ENCODE data around the gene FGF12.

FGF12 gene

DNA sequence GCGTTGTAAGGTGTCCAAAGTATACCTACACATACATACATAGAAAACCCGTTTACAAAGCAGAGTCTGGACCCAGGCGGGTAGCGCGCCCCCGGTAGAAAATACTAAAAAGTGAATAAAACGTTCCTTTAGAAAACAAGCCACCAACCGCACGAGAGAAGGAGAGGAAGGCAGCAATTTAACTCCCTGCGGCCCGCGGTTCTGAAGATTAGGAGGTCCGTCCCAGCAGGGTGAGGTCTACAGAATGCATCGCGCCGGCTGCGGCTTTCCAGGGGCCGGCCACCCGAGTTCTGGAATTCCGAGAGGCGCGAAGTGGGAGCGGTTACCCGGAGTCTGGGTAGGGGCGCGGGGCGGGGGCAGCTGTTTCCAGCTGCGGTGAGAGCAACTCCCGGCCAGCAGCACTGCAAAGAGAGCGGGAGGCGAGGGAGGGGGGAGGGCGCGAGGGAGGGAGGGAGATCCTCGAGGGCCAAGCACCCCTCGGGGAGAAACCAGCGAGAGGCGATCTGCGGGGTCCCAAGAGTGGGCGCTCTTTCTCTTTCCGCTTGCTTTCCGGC lies 318.6 kb downstream of the FGF12 start:
- no peak for DNase-seq

DNA sequence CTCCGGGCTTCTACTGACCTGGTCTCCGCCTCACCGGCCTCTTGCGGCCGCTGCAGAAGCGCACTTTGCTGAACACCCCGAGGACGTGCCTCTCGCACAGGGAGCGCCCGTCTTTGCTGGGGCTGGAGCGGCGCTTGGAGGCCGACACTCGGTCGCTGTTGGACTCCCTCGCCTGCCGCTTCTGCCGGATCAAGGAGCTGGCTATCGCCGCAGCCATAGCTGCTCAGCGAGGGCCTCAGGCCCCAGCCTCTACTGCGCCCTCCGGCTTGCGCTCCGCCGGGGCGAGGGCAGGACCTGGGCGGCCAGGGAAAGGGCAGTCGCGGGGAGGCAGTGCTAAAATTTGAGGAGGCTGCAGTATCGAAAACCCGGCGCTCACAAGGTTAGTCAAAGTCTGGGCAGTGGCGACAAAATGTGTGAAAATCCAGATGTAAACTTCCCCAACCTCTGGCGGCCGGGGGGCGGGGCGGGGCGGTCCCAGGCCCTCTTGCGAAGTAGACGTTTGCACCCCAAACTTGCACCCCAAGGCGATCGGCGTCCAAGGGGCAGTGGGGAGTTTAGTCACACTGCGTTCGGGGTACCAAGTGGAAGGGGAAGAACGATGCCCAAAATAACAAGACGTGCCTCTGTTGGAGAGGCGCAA lies 319.2 kb downstream of the FGF12 start:
- no peak for DNase-seq

DNA sequence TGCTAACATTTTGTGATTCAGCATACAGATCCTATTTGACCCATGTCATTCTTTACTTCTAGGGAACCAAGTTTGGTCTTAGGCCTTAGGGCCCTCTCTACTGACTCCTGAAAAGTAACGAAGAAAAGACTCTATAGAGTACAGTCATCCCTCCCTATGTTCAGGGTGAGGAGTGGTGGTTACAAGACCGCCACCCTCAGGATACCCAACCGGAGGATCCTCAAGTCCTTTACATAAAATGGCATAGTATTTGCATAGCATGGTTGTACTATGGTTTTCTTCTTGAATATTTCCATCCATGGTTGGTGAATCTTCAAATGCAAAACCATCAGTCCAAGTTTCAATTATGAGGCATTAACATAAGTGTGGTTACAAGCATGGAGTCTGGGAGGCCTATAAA lies 327.6 kb downstream of the FGF12 start:
- DNase-seq = no peak

DNA sequence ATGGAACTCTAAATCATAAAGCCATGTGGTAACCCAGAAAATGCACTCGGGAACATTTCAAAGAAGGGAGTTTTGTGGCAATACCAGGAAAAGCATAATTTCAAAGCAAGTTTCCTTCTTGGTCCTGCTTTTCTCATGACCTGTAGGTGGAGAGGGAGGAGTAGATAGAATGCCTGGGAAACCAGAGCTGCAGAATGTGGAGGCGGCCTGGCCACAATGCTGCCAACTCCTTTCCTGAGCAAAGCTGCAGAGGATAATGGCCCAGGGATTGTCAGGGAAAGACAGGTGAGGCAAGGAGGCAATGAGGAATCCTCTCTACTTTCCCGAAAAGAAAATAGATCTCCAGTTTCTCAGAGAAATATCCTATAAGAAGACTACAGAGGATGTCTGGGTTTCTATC lies 330.3 kb downstream of the FGF12 start:
- DNase-seq = no peak

DNA sequence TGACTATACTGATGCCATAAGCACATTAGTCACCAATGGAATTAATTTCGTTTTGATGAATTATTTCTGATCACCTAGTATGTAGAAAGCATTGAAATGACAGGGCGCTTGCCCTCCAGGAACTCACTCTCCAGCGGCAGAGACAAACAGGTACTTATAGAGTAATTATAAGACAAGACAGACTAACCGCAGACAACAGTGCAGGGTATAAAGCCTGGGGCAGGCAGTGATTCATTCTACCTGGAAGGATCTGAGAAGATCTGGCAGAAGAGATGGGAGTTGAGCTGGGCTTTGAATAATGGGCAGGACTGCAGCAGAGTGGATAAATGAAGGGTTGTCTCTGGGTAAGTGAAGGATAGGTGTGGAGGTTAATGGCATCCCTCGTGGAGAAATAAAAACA lies 331.8 kb downstream of the FGF12 start:
- DNase-seq = no peak

DNA sequence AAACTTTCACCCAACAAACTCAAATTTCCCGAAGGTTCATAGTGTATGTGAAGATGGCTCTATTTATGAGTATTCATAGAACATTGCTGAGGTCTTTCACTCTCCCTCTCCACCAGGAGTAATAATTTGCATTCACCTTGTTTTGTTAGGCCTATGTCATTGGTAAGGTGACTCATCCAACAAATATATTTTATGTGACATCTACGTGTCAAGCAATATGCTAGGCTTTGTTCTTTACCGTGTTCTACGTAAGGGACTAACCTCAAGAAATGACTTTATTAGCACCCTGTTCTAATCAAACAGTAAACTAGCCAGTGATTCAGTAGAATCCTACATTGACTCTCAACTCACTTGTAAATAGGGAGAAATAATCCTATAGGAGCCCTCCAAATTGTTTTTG lies 334.4 kb downstream of the FGF12 start:
- no peak for DNase-seq

DNA sequence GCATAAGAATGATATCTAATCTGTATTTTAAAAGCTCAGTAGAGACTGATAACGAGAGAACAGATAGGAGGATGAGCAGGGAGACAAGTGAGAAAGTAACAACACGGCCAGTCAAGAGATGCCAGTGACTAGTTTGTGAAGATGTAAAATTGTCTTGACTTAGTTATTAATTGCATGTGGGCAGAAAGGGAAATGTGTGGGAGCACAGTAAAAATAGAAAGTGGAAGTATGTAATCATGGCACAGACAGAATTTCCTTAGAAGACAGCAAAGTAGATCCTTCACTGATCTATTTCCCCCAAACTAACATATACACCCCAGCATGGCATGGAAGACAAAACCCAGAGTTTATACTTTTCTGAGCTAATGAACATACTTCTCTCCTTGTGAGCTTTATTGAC lies 344.5 kb downstream of the FGF12 start:
- DNase-seq = no peak

DNA sequence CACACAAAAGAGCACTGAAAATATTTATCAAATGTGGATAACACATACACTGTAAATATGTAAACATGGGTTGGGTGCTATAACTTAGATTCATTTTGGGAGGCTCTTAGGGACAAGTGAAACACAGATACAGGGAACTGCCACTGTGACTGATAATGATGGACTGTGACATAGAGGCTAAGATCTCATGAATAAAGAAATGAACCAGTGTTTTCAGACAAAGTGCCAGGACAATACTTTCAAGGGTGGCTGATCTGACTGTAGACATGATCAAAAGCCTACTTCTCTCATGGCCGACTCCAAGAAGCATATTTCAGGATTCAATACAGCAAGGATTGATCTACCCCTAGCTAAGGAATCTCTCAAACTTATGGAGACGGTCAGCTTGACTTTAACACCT lies 353.8 kb downstream of the FGF12 start:
- no peak for DNase-seq

DNA sequence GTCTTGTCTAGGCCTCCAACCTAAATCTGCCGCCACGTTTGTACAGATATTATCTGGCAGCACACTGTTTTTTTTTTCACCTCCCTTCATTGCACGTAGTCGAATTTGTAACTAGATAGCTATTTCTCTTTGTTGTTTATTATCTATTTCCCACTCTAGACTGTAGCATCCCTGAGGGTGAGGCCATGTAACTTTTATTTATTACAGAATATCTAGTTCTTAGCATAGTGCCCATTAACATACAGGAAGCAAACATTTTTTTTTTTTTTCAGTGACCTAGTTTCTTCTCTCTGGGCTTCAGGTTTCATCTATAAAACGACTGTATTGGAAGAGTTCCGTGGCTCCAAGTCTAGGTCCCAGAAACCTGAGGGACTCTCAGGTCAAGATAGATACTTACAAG lies 354.3 kb downstream of the FGF12 start:
- DNase-seq = no peak

DNA sequence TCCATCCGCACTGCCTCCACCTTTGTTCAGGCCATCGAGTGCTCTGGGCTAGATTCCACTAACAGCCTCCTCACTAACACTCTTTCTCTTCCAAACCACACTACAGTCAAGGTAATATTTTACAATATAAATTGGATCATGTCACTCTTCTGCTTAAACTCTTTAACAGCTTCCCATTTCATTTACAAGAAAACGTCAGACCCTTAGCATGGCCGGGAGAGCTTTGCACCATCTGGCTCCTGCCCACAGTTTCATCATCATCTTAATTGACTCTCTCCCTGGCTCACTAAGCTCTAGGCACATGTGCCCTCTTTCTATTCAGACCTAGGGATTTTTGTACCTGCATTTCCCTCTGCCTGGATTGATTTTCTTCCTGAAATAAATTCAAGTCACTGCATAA lies 354.7 kb downstream of the FGF12 start:
- DNase-seq = no peak

DNA sequence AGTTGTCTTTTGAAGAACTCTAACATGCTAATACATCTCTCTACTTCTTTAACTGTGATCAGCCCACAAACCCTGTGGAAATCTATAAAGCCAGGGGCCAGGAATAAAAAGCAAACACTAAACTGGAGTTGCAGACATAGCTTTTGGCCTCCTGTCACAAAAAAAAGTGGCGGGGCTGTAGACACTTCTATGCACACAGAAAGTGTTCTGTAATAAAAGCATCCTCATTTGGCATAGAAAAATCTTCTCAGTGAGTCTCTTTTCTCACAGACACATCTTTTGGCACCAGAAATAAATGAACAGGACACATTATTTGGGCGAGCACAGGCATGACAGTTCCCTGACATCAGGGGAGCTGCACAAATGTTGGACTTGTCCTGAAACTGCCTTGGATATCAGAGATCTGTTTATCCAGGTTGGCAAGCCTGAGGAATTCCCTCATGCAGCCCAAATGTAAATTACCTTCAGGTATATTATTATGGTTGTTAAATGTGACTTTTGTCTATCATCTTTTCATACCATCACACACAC lies 355.4 kb downstream of the FGF12 start:
- no peak for DNase-seq

DNA sequence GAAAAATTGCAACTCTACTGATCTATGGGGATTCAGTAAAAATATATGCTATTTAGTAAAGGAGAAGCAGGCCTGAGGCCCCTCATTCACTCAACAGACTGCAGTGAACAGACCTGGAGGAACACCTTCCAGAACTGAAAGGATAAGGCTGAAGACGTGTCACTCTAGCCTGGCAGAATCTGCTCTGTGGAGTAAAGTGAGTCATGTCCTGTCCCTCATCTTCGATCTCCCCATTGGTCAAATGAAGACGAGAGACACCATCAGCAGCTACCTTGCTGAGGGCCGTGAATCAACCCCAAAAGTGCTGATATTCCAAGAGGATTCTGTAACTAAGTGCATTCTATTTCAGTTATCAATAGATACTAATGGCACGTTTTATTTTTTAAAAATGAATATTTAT lies 359.7 kb downstream of the FGF12 start:
- DNase-seq = no peak

DNA sequence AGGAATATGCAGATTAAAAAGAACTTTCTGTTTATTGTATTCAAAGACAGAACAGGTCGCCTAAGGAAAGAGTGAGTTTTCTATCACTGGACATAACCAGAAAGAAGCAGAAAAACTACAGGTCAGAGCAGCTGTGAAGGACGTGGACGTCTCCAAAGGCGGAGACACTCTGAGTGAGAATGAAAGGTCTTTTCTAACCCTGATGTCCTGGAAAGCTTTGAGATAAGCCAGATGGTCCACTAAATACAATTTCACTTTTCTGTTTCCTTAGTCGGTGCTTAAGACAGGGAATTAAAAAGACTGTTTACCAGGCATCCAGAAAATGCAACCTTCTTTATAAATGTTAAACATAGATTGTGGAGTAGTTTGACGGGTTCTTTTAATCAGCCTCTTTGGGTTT lies 360.4 kb downstream of the FGF12 start:
- no peak for DNase-seq

DNA sequence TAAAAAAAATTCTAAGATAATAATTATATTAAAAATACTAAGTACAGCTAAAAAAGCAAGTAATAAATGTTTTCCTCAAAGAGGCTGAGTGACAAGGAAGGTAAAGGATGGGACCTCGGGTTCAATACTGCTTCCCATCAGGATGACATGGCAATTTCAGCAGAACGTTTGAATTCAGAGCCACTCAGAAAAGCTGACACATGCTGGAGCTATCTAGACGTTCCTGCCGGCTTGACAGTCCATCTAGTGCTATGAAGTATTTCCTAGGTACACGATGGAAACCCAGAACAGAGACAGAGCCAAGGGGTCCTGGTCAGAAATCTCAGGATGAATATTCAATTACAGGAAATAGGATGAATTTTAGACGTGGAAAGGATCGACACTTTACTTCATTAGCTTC lies 361.8 kb downstream of the FGF12 start:
- DNase-seq = no peak

DNA sequence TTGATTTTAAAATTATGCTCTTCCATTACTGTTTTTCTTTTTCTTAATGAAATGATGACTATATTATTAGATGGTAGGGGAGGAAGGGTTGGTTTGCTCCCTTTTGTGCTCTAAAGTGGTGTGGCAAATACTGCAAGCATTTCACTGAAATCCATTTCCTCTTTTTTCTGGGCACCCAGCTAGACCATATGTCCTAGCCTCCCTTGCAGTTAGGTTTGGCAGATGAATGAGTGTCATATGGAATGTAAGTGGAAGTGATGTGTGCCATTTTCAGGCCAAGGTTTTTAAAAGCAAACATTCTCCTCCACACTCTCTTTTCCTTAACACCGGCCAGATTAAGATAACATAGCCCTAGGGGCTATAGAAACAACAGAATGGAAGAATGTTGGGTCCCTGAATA lies 363.0 kb downstream of the FGF12 start:
- no peak for DNase-seq

DNA sequence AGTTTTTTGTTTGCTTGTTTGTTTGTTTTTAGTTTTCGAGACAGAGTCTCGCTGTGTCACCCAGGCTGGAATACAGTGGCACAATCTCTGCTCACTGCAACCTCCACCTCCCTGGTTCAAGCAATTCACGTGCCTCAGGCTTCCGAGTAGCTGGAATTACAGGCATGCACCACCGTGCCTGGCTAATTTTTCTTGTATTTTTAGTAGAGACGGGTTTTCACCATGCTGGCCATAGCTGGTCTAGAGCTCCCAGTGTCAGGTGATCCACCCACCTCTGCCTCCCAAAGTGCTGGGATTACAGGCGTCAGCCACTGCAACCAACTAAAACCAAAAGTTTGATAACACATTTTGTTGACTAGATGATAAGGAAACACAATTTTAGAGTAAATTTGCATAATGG lies 372.7 kb downstream of the FGF12 start:
- DNase-seq = no peak

DNA sequence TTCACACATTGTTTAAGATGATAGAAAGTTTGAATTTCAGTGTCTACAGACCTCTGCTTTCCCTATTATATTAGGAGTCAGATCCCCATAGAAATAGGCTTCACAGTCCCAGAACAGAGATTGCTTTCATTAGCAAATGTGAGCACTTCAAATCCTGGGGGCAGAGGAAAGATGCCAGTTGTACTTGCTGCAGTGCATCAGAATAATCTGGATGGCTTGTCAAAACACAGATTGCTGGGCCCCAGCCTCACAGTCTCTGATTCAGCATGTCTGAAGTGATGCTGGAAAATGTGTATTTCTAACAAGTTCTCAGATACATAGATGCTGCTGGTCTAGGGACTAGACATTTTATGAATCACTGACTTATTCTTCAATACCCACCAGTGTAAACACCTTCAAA lies 375.2 kb downstream of the FGF12 start:
- DNase-seq = no peak

DNA sequence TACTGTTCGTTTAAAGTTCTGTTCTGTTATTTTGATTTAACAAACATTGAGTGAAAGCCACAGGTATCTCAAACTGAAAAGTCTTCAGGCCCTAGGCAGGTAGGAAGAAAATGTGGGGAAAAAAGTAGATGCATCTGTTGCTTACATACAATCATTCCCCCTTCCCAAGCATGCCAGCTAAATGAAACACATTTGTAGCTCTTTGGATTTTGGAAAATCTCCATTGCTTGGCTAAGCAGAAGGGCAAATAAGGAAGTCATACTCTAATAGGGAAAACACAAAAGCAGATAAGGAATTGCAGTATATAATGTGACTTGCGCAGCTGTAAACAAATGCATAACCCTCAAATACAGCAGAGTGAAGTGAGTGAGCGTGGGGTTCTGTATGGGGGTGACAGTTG lies 375.9 kb downstream of the FGF12 start:
- no peak for DNase-seq

DNA sequence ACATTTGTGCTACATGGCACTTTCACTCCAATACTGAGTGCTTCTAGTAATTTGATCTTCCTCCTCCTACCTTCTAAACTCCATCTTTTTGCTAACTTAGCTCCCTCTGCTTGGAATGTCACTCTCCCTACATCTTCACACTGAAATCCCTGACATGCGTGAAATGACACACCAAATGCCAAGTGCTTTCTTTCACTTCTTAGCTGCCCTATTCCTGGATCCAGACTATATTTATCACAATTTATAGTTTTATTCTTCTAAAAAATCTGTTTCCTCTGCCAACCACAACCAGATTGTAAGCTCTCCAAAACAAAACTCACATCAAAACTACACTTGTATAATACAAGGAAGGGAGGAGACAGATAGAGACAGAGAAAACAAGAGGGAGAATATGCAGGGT lies 387.3 kb downstream of the FGF12 start:
- no peak for DNase-seq

DNA sequence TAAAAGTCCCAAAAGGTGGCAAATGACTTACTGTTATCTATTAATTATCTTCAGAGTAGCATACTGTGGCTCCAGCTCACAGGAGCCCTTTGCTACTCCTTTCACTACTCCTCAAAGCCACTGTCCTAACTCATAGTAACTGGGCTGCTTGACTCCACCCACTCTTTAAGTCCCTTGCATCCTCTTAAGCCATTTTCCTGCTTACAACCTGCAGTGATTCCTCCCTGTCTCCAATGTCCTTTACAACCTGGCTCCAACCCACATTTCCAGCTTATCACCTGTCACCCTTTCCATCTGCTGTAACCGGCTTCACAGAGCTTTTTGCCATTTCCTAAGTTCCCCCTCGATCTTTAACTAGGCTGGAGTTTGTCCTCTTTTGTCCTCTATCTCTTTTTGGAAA lies 388.1 kb downstream of the FGF12 start:
- no peak for DNase-seq

DNA sequence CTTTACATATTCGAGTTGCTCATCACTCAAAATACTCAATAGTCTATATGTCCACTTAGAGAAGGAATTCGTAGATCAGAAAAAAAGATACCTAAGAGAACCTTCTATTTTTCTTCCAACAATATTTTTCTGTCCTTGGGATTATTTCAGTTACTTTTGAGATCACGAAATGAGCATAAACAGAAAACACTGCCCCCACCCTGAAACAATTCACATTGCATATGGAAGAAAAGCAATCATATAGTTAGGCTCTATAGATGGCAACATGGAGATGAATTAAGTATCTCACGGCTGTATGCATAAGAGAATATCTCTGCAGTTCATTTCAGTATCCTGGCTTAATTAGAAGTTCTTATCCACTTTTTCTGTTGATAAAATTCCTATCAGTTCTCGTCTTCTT lies 391.1 kb downstream of the FGF12 start:
- no peak for DNase-seq

DNA sequence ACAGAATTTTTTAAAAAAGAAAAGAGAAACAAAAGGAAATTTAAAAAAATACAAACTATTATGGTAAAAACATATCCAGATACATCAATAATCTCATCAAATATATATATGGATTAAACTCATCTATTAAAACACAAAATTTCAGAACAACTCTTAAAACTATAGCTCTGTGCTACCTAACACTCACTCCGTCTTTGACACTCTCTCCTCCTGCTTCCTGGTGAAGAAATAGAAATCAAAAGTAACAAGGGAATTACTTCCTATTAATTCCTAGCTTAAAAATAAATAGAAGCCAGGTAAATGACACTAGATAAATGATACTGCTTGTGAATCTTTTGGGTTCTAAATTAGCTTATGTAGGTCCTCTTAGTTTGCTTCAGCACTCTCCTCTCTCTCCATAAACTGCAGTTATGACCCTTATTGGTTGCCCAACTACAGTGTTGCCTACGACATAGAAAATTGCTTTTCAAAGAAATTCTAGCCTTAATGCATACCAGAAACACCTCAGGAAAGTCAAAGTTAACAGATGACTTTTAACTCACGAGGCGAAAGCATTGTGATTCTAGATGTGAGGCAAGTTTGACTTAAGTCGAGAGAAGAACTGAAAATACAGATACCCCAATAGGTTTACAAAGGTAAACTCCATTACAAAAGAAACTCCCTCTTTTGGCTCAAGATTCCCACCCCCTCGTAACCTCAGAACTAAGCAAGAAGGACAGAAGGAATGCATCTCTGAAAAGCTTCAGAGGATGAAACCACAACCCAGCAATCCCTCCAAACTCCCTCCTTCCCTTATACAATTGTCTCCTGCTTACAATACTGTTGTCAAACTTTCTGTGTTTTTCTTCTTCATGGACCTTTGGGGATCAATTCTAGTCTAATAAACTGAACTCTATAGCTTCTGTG lies 394.7 kb downstream of the FGF12 start:
- no peak for DNase-seq

DNA sequence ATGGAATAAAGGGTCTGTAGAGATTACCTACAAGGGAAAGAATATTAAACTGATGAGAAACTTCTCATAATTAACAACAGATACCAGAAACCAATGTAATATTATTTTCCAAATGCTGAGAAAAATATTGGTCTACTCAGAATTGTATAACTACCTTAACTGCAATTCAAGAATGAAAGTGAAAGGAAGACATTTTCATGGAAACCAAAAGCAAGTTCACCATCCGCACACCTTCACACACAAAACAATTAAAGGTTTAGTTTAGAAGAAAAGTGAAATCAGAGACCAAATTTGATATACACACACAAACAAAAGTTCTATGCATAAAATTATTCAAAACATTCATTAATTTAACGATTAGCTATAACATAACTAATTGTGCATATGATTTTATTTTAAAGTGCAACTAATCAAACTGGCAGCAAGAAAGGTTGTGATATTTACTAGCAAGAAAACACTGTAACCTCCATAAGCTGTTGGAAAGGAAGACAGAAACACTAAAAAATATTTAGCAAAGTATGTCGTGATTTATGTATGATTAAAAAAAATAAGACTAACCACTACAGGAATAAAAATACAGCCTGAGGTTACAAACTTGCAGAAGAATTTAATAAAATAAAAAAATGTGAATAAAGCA lies 395.5 kb downstream of the FGF12 start:
- DNase-seq = no peak

DNA sequence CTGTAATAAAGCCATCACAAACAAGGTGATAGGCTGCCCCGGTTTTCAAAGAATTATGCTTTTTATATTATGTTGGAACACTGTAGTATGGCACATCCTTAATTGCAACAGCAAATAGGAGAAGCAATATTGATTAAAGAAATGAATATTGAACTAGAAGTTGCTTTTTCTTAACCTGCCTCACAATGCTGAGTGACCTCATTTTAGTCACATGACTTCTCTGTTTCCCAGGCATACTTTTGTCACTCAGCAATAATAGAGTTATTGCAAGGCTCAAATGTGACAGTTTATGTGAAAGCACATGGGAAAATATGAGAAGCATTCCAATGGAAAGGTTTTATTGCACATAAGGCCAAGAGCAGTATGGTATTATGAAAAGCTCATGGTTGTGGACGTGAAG lies 400.7 kb downstream of the FGF12 start:
- DNase-seq = no peak

Measured in activated CD4-positive, alpha-beta T cell treated with anti-CD3 and anti-CD28 coated beads, Interleukin-2, amount 50 U/mL, for 16 hours (primary cell).